GM18867 (cell line): ENCODE measurements around the gene ADGRL3.
"Not testable (repeated sequence)": the region's sequence is repeated elsewhere in the genome, so short reads cannot be mapped to it uniquely, and the experiment has no call there.

Source experiments
- ATAC-seq: cut with Tn5 transposase; IDR thresholded peaks from one replicate; pipeline ENCODE4 v1.9.1; 2021; ENCODE audit warnings: mild to moderate bottlenecking, moderate library complexity; ENCODE audit not compliant: unreplicated experiment

The ADGRL3 gene

DNA sequence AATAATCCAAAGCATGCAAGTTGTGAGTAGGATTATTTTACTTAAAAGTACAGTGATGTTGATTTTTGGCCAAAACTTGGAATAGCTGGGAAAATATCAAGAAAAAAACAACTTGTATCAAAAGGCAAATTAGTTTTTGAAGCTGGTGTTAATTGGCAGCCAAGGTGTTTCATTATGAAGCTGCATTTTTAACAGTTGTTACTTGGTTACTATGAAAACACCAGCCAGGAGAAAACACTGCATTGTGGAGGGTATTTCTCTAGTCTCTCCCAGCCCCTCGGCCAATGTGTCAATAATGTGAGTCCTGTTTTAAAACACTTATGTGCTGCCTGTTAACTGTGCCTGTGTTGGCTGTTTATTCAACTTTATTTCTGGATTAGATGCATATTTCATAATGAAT is 733.4 kb downstream of the ADGRL3 start:
- ATAC-seq: no peak

DNA sequence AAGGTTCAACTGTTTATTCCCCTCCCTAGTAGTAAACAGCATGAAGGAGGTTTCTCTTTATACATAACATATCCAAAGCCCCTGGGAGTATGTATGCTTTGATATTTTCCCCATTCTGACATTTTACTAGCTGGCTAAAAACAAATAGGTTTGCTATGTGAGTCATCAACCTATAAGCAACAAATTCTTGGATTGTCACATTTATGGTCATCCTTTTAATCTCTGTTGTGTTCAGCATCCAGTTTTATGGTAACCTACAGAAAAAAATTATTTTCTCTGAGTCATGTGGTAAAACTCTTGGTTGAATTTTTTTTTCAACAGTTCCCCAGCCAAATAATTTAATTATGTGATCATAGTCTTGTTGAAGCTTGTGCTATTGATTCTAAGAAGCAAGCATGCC is 734.1 kb downstream of the ADGRL3 start:
- ATAC-seq: no peak

DNA sequence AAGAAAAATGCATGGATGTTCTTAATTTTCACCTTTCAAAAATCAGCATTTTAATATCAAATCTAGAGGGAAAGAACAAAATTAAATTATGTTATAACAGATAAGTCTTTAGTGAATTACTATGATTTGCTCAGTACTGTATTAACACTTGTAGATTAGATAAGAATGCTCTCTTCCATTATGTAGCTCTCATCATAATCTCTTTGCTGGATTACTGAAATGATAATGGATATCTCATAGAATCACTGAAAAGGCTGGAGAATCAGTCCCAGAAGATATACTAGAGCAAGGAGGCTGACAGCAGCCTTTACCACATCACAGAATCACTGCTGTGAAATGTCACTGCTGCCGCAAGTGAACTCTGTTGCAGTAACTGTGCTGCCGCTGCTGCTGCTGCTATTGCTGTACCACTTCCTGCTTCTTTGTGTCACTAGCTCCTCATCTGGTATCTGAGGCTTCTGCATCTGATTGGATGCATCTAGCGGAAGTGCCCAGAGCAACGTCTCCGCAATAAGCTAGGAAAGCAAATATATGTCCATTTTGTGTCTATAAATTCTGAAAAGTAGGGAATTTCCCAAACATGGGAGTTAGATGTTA is 738.2 kb downstream of the ADGRL3 start:
- ATAC-seq: no peak

DNA sequence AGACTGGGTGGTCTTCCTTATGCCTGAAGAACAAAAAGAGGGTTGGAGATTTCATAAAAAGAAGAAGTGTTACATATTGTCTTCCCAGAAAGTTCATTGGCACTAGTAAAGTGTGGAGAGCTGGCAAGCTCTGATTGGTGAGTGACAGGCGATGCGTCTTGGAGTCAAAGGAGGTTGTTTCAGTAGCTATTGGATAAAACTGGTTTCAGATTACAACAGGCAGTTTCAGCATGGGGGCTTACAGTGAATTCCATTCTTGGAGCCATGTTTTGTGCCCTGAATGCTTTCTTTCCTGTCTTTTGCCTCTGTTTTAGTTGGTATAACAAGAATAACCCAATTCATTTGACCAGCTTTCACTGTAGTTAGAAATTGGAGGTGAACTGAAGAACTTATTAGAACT is 750.5 kb downstream of the ADGRL3 start:
- ATAC-seq: no peak

DNA sequence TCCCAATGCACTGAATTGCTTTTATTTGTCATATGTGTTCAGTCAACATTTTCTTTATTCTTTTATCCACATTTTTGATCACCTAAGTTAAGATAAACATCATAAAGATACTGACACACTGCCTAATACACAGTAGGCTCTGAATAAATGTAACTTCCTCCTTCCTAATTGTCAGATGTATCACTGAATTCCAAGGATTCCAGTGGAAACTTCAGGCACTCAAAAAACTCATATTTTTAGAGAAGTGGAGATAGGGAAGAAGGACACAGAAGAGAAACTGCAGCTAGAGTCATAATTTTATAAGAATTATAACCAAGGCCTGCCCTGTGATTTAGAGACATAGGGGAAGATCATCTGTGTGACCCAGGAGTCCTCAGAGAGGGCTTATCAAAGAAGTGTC is 753.3 kb downstream of the ADGRL3 start:
- ATAC-seq: no peak

DNA sequence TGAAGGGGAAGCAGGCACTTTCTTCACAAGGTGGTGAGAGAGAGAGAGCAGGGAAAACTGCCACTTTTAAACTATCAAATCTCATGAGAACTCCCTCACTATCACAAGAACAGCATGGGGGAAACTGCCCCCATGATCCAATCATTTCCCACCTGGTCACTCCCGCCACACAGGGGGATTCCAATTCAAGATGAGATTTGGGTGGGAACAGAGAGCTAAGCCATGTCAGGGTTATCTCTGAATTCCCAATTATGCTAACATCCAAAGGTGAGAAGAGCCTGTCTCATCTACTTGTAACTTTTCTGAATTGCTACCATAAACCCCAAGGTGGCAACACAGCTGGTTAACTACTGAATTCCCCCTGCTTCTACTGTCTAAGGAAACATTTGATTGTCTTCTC is 758.5 kb downstream of the ADGRL3 start:
- ATAC-seq: no peak

DNA sequence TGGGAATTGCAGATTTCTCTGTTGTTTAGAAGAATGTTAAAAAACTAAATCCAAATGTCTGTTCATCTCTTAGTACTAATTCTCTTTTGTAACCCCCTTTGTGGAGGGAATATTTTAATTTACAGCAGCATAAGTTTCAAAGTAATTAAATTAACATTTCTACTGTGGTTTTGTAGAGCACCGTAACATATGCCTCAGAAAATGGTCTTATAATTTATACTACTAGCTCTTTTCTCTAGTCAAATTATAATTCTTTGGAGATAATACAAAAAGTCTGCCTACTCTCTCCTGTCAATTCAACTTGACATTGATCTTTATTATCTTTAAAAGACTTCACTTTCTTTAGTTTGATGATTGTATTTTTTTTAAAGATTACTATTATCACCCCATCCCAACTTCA is 759.0 kb downstream of the ADGRL3 start:
- no peak for ATAC-seq

DNA sequence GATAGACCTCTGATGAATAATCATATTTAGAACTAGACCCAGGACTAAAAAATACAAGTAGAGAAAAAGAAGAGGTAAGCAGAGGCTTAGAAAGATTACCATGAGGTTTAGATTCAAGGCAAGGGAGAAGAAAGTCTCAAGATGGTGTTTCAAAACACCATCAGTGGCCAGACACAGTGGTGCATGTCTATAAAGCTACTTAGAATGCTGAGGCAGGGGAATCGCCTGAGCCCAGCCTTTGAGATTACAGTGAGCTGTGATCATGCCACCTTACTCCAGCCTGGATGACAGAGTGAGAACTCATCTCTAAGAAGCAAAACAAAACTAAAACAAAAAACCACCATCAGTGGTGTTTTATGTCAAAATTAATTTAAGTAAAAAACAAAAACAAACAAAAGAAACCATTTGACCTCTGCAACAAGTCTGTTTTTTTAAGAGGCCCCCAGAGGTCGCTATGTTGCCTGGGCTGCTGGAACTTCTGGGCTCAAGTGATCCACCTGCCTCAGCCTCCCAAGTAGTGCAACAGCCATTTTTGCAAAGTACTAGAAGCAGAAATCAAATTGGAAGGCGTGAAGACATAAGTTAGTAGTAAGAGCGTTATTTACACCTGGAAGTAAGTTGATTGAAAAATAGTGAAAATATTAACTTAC is 784.3 kb downstream of the ADGRL3 start:
- ATAC-seq: no peak

DNA sequence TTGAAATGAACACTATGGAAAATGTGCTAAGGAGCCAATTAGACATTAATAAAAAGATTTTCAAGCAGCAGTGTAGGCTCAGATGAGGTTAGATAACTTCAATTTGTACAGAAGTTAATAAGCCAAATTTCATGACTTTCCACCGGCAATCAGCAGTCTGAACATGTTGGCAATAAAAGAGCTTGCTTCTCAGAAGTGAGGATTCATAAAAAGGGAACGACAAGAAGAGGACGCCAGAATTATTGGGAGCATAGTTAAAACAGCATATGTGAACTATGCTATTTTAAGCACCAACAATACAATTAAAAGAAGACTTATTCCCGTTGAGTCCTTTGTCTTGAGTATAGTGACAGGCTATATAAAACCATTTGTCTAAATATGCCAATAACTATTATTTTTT is 785.3 kb downstream of the ADGRL3 start:
- no peak for ATAC-seq

DNA sequence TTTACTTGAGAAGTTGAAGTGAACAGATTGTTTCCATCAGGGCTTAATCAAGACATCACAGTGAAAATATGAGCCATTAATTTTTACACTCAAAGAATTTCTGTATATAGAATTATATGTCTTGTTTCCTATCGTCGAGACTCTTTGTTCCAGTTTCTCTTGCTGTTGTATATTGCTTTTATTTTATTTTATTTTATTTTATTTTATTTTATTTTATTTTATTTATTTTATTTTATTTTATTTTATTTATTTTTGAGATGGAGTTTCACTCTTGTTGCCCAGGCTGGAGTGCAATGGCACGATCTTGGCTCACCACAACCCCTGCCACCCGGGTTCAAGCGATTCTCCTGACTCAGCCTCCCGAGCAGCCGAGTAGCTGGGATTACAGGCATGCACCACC is 786.8 kb downstream of the ADGRL3 start:
- ATAC-seq: not testable (repeated sequence)

DNA sequence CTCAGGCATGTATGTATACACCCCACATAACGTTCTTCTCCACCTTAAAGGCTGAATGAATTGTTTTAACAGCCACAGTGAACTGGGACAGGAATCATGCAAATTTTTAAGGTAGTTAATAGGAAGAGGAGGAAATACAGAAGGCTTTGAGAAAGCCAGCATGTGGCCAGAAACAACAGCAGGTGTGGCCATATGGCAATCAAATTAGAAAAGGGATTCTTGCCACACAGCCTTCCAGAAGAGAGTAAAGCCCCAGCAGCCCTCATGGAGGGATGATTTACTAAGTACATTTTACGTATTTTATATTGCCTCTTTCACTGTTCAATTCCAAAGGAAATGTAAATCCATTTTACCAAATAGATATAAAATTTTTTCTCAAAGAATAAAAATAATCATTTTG is 792.2 kb downstream of the ADGRL3 start:
- no peak for ATAC-seq

DNA sequence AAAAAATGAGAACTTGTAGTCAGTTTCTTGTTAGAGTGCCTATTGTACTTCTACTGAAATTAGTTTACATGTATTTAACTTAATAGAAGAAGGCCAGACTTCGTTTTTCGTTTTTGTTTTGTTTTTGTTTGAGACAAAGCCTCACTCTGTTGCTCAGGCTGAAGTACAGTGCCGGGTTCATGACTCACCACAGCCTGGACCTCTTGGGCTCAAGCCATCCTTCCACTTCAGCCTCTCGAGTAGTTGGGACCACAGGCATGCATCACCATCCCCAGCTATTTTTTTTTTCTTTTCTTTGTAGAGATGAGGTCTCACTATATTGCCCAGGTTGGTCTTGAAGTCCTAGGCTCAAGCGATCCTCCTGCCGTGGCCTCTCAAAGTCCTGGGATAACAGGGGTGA is 793.9 kb downstream of the ADGRL3 start:
- no peak for ATAC-seq

DNA sequence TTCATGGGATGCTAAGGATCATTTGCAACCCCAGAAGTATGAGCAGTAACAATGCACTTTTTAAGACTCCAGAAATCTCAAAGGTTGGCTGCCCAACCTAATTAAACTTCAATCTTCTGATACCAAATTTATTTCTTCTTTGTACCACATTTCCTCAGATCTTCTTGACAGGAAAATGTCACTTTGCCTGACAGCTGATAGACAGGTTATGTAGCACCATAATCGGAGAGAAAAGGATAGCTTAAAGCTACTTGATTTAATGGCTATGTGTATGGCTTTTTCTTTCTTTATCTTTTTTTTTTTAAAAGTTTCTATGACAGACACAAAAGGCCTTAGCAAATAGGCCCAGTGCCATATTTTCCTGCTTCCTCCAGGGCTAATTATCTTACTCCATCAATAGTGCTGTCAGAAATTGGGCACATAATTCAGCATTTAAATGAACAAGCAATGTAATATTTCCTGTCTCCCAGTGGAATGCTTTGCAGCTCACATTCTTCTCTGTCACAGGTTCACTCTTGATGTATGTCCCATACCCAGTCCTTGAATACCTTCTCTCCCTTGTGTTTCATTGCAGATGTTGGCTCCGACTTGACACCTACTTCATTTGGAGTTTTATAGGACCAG is 795.7 kb downstream of the ADGRL3 start:
- no peak for ATAC-seq

DNA sequence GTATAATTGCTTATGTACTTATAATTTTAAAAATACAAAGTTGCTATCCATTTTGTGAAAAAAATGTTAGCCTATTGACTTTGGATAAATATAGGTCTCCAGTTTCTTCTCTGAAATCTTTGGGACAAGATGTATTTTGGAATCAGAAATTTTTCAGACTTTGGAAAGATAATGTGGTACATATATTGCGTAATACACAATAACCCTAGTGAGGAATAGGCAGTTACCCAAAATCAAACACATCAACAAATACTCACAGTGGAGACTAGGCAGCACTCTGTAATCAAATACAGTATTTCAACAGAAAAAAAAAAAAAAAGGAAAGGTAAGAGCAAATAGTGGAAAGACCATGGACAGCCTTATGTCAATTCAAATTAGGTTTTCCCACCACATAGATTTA is 796.8 kb downstream of the ADGRL3 start:
- ATAC-seq: no peak

DNA sequence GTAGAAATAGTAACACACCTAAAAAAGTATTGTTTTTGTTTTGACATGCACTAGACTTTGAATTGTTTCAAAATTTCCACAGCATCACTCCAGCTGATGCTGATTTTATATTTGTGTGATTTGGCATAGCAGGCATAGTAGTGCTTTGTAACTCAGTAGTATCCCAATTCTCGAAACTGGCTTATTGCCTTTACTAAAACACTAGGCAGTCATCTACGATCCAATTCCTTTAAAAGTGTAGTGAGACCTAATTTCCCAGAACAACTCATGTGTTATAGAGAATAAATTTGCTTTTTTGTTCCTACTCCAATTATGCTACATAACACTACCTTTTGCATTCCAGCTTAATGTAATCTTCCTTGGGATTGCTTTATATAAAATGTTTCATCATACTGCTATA is 797.7 kb downstream of the ADGRL3 start:
- no peak for ATAC-seq

DNA sequence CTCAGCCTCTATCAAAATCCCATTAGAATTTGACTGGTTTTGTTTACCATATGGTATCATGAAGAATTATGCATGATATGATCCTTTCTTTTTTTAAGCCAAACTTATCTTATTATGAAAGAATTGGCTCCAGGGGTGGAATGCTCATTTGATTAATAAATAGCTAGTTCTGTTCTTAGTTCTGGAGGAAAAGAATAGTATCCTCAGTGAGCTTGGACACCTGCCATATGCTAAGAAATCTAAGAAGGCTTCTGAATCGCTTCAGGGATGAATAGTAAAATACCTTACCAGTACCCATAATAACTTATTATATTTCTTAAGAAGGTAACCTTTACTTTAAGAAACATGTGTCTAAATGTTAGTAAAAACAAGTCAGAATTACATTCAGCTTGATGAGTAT is 803.6 kb downstream of the ADGRL3 start:
- no peak for ATAC-seq

DNA sequence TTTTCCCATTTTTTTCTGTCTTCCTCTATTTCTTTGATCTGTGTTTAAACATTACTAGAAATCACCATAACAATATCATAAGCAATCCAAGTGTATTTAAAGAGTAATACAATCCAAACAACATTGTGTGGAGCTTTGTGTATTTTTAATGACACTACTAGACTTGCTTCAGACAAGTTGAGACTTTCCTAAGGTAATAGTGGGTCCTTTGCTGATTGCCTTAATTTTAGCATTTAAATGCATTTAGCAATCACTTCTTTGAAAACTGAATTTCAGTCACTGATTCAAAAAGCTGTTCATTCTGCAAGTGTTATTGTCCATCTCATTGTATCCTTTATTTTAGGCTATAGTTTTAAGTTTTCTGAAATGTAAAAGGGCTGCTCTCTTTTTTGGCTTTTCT is 804.8 kb downstream of the ADGRL3 start:
- no peak for ATAC-seq

DNA sequence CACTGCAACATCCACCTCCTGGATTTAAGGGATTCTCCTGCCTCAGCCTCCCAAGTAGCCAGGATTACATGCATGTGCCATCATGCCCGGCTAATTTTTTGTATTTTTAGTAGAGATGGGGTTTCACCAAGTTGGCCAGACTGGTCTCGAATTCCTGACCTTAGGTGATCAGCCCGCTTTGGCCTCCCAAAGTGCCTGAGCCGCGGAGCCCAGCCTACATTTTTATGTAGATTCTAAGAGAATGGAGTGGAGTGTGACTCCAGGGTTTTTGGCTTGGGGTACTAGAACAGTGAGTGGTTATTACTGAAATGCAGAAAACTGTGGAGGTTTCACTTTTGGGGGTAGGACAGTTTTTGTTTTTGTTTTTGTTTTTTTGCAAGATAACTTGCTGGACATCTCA is 806.0 kb downstream of the ADGRL3 start:
- no peak for ATAC-seq

DNA sequence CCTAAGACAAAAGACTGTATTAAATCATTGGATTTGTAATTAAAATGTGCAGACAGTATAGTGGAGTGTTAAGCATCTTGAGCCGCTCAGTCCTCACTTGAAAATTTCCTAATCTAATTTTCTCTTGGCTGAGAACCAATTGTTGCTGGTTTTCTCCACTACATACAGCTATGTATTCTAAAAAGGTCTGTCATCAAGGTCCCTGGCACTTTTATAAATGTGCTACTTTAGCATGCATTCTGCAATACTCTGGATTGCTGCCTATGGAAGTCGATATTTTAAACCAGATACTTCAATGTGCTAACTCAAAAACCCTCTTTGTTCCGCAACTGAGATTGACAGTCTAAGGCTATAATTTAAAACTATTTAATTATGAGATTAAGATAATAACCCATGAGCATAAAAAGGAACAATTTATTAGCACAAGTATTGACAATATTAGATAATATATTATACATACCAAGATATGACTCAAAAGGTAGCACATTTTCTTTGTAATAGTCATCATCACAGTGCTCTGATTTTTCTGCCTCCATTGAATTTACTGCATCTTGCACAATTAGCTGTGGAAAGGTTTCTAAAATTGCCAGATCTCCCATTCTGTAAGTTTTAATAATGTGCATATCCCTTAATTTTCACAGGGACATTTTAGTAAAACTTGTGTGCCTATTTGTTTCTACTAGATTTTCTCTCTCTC is 815.1 kb downstream of the ADGRL3 start:
- ATAC-seq: no peak

DNA sequence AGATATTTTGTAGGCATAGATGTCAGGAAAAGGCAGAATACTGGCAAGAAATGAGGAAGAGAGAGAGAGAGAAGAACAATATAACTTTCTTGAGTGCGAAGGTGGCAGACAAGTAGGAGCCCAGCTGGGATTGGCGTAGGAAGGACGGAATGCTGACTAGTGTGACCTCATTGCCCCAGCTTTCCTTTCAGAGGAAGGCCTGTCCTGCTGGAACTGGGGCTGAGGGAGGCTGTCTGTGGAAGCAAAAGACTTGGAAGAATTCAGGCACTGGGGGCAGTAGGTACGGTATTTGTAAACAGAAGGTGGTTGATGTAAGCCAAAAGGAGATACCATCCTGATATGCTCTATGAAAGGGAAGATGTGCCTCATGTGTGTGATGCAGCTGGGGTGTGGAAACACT is 818.4 kb downstream of the ADGRL3 start:
- no peak for ATAC-seq

DNA sequence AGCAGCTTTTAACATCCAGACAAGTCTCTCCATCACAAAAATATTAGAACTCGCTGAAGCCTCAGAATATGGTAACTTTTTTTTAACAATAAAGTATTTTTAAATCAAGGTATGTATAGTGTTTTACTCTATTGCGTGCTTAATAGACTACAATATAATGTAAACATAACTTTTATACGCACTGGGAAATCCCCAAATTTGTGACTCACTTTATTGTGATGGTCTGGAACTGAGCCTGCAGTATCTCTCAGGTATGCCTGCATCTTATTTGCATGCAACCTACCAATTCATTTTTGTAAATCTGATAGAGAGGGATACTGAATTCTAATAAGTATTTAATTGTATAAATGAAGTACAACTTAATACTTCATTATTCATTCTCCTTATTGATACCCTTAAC is 823.5 kb downstream of the ADGRL3 start:
- ATAC-seq: no peak

DNA sequence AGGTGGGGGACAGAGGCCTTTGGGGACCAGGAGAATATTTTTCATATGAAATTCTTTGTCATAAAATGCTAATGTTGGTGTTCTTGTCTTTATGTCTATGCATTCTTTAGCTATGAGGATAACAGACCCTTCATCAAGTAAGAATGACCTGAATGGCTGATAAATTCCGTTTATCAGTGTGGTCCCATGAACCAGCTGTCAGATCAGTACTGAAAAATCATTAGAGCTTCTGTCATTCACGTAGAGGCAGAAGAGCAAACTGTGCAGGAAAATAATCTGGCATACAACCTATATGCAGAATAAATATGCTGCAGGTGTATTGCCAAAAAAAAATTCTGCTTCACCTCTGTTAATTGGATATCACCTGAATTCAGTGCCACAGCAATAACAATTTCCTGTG is 828.6 kb downstream of the ADGRL3 start:
- ATAC-seq: no peak
